Neural progenitor cell (in vitro differentiated cells): Measurements from ENCODE around the gene HOGA1. TPM values are rescaled to one million over a fixed set of nuclear protein-coding genes. Genes with fewer than 3 reads are reported as not detected.

Experiments used
- DNase-seq: peaks from one replicate; pipeline ENCODE4 v3.0.0-alpha.2; 2016; ENCODE audit warnings: low spot score
- H2AFZ ChIP-seq: fragments of 200-600 bp; sonication (generic); replicated peaks from 2 replicates; pipeline ENCODE4 v1.6.1; 2016; ENCODE audit warnings: antibody characterized with exemption
- H3F3A ChIP-seq: fragments of 200-600 bp; sonication (generic); 2 replicates; pipeline ENCODE4 v1.6.1; 2016; ENCODE audit warnings: antibody characterized with exemption, low read depth
- H3K27ac ChIP-seq: fragments of 200-600 bp; sonication (generic); 2 replicates; pipeline ENCODE4 v1.5.1; 2016; ENCODE audit warnings: mild to moderate bottlenecking
- H3K27me3 ChIP-seq: fragments of 200-600 bp; sonication (generic); 2 replicates; pipeline ENCODE4 v1.6.1; 2016; ENCODE audit warnings: mild to moderate bottlenecking, moderate library complexity
- H3K36me3 ChIP-seq: fragments of 200-600 bp; sonication (generic); 2 replicates; pipeline ENCODE4 v1.5.1; 2016
- H3K4me1 ChIP-seq: fragments of 200-600 bp; sonication (generic); 2 replicates; pipeline ENCODE4 v1.6.1; 2016; ENCODE audit warnings: mixed run types
- H3K4me2 ChIP-seq: fragments of 200-600 bp; sonication (generic); 2 replicates; pipeline ENCODE4 v1.6.1; 2016
- H3K4me3 ChIP-seq: fragments of 200-600 bp; sonication (generic); 2 replicates; pipeline ENCODE4 v1.5.1; 2016
- H3K79me2 ChIP-seq: fragments of 200-600 bp; sonication (generic); 2 replicates; pipeline ENCODE4 v1.6.1; 2016; ENCODE audit warnings: low read depth
- H3K9ac ChIP-seq: fragments of 200-600 bp; sonication (generic); 2 replicates; pipeline ENCODE4 v1.6.1; 2016
- H3K9me3 ChIP-seq: fragments of 200-600 bp; sonication (generic); 2 replicates; pipeline ENCODE4 v1.5.1; 2016; ENCODE audit warnings: low read depth
- H4K20me1 ChIP-seq: fragments of 200-600 bp; sonication (generic); 2 replicates; pipeline ENCODE4 v1.6.1; 2016; ENCODE audit warnings: low read depth
- H3K27ac Mint-ChIP-seq: 3 replicates; pipeline ENCODE4 v1.8.0; 2021; ENCODE audit warnings: mixed read lengths
- H3K27me3 Mint-ChIP-seq: 2 replicates; pipeline ENCODE4 v1.8.0; 2022; ENCODE audit warnings: low read depth, mild to moderate bottlenecking, inconsistent platforms, moderate library complexity, mixed read lengths; ENCODE audit not compliant: insufficient read depth
- H3K36me3 Mint-ChIP-seq: 3 replicates; pipeline ENCODE4 v1.8.0; 2021; ENCODE audit warnings: mixed read lengths
- H3K4me1 Mint-ChIP-seq: 3 replicates; pipeline ENCODE4 v1.8.0; 2021; ENCODE audit warnings: mixed read lengths
- H3K4me3 Mint-ChIP-seq: 3 replicates; pipeline ENCODE4 v1.8.0; 2021; ENCODE audit warnings: mild to moderate bottlenecking, moderate library complexity, mixed read lengths
- H3K9me3 Mint-ChIP-seq: 3 replicates; pipeline ENCODE4 v1.8.0; 2020; ENCODE audit warnings: mixed read lengths
- CTCF ChIP-seq: fragments of 200-600 bp; sonication (generic); IDR thresholded peaks from 2 replicates; pipeline ENCODE4 v1.5.1; 2017; ENCODE audit warnings: antibody characterized with exemption, mild to moderate bottlenecking
- EZH2 ChIP-seq: fragments of 200-600 bp; sonication (generic); IDR thresholded peaks from 2 replicates; pipeline ENCODE4 v1.6.1; 2017; ENCODE audit warnings: antibody characterized with exemption, mild to moderate bottlenecking, moderate library complexity
- EZH2phosphoT487 ChIP-seq: fragments of 200-600 bp; sonication (generic); IDR thresholded peaks from 2 replicates; pipeline ENCODE4 v1.6.1; 2017; ENCODE audit warnings: antibody characterized with exemption
- total RNA-seq: library from RNA; depleted of rRNA; stranded (reverse); fragments of >200 nt; gene quantifications from 2 replicates; pipeline ENCODE4 v1.2.3, GENCODE V29; 2015; ENCODE audit warnings: low replicate concordance

The HOGA1 gene
- total RNA-seq, 1 donor from 2014 or later = 0.17 TPM

- Mint-ChIP-seq H3K27me3 (peaks cover 2% of the 10 kb centered on the region), H3K4me3 (no peak overlapping the region), H3K9me3 (no peaks in the 10 kb centered on the region), H3K27ac (peak overlapping the region; percentile 53), H3K36me3 (no peaks in the 10 kb centered on the region), H3K4me1 (peaks cover 49% of the 10 kb centered on the region)
- H3K4me3 ChIP-seq = no peak overlapping the region
- no peaks in the 10 kb centered on the region for H3K27me3 ChIP-seq
- TF ChIP-seq EZH2phosphoT487 = no peak
- TF ChIP-seq CTCF = peak; percentile 4
- no peak for TF ChIP-seq EZH2
- no peaks in the 10 kb centered on the region for H3K79me2 ChIP-seq
- no peaks in the 10 kb centered on the region for H3K9me3 ChIP-seq
- H3K36me3 ChIP-seq = no peaks in the 10 kb centered on the region
- peaks cover 11% of the 10 kb centered on the region for H3F3A ChIP-seq
- no peak overlapping the region for H3K27ac ChIP-seq
- H3K4me2 ChIP-seq = no peak overlapping the region
- H2AFZ ChIP-seq = no peak overlapping the region
- peaks cover 18% of the 10 kb centered on the region for H3K4me1 ChIP-seq
- H3K9ac ChIP-seq = no peak overlapping the region
- DNase-seq = no peak
- no peaks in the 10 kb centered on the region for H4K20me1 ChIP-seq
These were observed 43.3 kb upstream of the HOGA1 start for GRCh38 chr10:97540669-97541500.

GRCh38 chr10:97542169-97543024 lies 41.8 kb upstream of the HOGA1 start:
- no peak overlapping the region for H2AFZ ChIP-seq
- H3K9ac ChIP-seq = peak overlapping the region; percentile 12
- Mint-ChIP-seq H3K27me3 (peaks cover 2% of the 10 kb centered on the region), H3K36me3 (no peaks in the 10 kb centered on the region), H3K9me3 (no peaks in the 10 kb centered on the region), H3K4me3 (no peak overlapping the region), H3K27ac (peak overlapping the region; percentile 98), H3K4me1 (peaks cover 55% of the 10 kb centered on the region)
- H3K4me1 ChIP-seq = peaks cover 18% of the 10 kb centered on the region
- H3K79me2 ChIP-seq = no peaks in the 10 kb centered on the region
- H4K20me1 ChIP-seq = no peaks in the 10 kb centered on the region
- peaks cover 11% of the 10 kb centered on the region for H3F3A ChIP-seq
- peak overlapping the region; percentile 33 for H3K4me2 ChIP-seq
- H3K4me3 ChIP-seq = no peak overlapping the region
- no peaks in the 10 kb centered on the region for H3K27me3 ChIP-seq
- TF ChIP-seq CTCF (no peak), EZH2phosphoT487 (no peak), EZH2 (no peak)
- H3K36me3 ChIP-seq = no peaks in the 10 kb centered on the region
- DNase-seq = peak; percentile 38
- peak overlapping the region; percentile 77 for H3K27ac ChIP-seq
- no peaks in the 10 kb centered on the region for H3K9me3 ChIP-seq

- peak overlapping the region; percentile 33 for H3K4me2 ChIP-seq
- no peaks in the 10 kb centered on the region for H3K36me3 Mint-ChIP-seq
- DNase-seq = no peak
- no peak overlapping the region for H2AFZ ChIP-seq
- H3K9me3 ChIP-seq = no peaks in the 10 kb centered on the region
- H3K4me3 ChIP-seq = no peak overlapping the region
- TF ChIP-seq EZH2phosphoT487 = no peak
- no peak for TF ChIP-seq CTCF
- H3K4me1 Mint-ChIP-seq = peaks cover 62% of the 10 kb centered on the region
- no peaks in the 10 kb centered on the region for H3K9me3 Mint-ChIP-seq
- H3K27ac ChIP-seq = peak overlapping the region; percentile 77
- no peaks in the 10 kb centered on the region for H3K36me3 ChIP-seq
- no peak overlapping the region for H3K4me3 Mint-ChIP-seq
- H3K27me3 ChIP-seq = no peaks in the 10 kb centered on the region
- H3K79me2 ChIP-seq = no peaks in the 10 kb centered on the region
- H4K20me1 ChIP-seq = no peaks in the 10 kb centered on the region
- peaks cover 2% of the 10 kb centered on the region for H3K27me3 Mint-ChIP-seq
- H3K27ac Mint-ChIP-seq = peak overlapping the region; percentile 98
- peaks cover 19% of the 10 kb centered on the region for H3K4me1 ChIP-seq
- peaks cover 11% of the 10 kb centered on the region for H3F3A ChIP-seq
- no peak overlapping the region for H3K9ac ChIP-seq
These were observed 41.1 kb upstream of the HOGA1 start for GRCh38 chr10:97543025-97543546.
